Measurements from ENCODE around the gene DDX42. TPM values are rescaled to one million over a fixed set of nuclear protein-coding genes. Genes with fewer than 3 reads are reported as not detected.

Gene DDX42
- total and polyA plus RNA-seq, 2 donors (not counting 1 experiment from before 2014, with no cell fraction given), result 61.6 to 170 TPM

DNA sequence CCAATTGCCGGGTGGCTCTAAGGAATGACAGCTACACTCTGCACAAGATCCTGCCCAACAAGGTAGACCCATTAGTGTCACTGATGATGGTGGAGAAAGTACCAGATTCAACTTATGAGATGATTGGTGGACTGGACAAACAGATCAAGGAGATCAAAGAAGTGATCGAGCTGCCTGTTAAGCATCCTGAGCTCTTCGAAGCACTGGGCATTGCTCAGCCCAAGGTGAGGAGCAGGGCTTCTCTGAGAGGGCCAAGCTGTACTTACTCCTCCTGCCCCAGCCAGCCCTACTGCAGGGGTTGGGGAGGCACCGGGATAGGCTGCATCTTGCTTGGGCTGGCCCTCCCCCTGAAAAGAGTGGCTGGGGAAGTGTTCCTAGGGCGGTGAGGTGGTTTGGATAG is 56.3 kb downstream of the DDX42 start:
- Mint-ChIP-seq H3K27ac (no peak overlapping the region), H3K9me3 (ENCODE audit: insufficient read depth) (no peaks in the 10 kb centered on the region), H3K4me1 (peaks cover 66% of the 10 kb centered on the region), H3K27me3 (no peaks in the 10 kb centered on the region), H3K4me3 (no peak overlapping the region)
- H4K20me1 ChIP-seq (ENCODE audit: control insufficient read depth, insufficient read depth, low read length, poor library complexity, severe bottlenecking), result peaks cover 9% of the 10 kb centered on the region
- DNase-seq (no peak), ATAC-seq (ENCODE audit: low read depth) (no peak)
- H3K27me3 ChIP-seq (replicated peaks in 1 of 4; ENCODE audit: control extremely low read depth in 1 of 4, control insufficient read depth in 3 of 4, insufficient read depth in 4 of 4, low read length in 3 of 4), result no peaks in the 10 kb centered on the region
- TF ChIP-seq EZH2 (IDR thresholded peaks at IDR 0.05; ENCODE audit: borderline replicate concordance, insufficient read depth, low read depth, low read length, poor library complexity, severe bottlenecking), result no peak
- TF ChIP-seq, protein P1, sequence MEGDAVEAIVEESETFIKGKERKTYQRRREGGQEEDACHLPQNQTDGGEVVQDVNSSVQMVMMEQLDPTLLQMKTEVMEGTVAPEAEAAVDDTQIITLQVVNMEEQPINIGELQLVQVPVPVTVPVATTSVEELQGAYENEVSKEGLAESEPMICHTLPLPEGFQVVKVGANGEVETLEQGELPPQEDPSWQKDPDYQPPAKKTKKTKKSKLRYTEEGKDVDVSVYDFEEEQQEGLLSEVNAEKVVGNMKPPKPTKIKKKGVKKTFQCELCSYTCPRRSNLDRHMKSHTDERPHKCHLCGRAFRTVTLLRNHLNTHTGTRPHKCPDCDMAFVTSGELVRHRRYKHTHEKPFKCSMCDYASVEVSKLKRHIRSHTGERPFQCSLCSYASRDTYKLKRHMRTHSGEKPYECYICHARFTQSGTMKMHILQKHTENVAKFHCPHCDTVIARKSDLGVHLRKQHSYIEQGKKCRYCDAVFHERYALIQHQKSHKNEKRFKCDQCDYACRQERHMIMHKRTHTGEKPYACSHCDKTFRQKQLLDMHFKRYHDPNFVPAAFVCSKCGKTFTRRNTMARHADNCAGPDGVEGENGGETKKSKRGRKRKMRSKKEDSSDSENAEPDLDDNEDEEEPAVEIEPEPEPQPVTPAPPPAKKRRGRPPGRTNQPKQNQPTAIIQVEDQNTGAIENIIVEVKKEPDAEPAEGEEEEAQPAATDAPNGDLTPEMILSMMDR (IDR thresholded peaks at IDR 0.05), result no peak
- peaks cover 40% of the 10 kb centered on the region for H3K79me2 ChIP-seq (ENCODE audit: control insufficient read depth, insufficient read depth, low read length)
- H3K27ac ChIP-seq (ENCODE audit: low read length in 2 of 2), result no peak overlapping the region
- no peak overlapping the region for H2AFZ ChIP-seq (ENCODE audit: insufficient read depth, low read depth, low read length, poor library complexity, severe bottlenecking)
- no peak overlapping the region for H3K4me2 ChIP-seq (replicated peaks; ENCODE audit: low read depth, low read length, poor library complexity, severe bottlenecking)
- peaks cover 34 to 45% of the 10 kb centered on the region in 2 donors for H3K4me1 ChIP-seq (ENCODE audit: control insufficient read depth in 2 of 2, insufficient read depth in 2 of 2, low read length in 2 of 2)
- peaks cover 2 to 71% of the 10 kb centered on the region in 2 experiments for H3K36me3 ChIP-seq (replicated peaks in 1 of 2; ENCODE audit: control extremely low read depth in 1 of 2, control insufficient read depth in 1 of 2, extremely low read depth in 1 of 2, insufficient read depth in 2 of 2, low read length in 1 of 2)
- 100% methylated on average over 2 of the region's 5 CpGs for WGBS (ENCODE audit: insufficient coverage)
- intact Hi-C loops (cut with micrococcal nuclease), result no loop called here
- H3K9ac ChIP-seq (ENCODE audit: low read length), result no peak overlapping the region
- H3K9me3 ChIP-seq (ENCODE audit: control extremely low read depth in 1 of 3, control insufficient read depth in 2 of 3, insufficient read depth in 1 of 3, low read length in 2 of 3), result no peaks in the 10 kb centered on the region
- POLR2A ChIA-PET, result interaction anchor here (0.6 to 1.2 kb wide), 3 partner anchors 9 to 393 kb away, joined by 3 to 8 read pairs (median 3); partner anchors contain the start of gene DDX42
- H3K4me3 ChIP-seq (ENCODE audit: control extremely low read depth in 1 of 5, extremely low read depth in 1 of 5, insufficient read depth in 1 of 5, low read depth in 2 of 5, low read length in 4 of 5), result no peak overlapping the region
- CTCF ChIA-PET, result interaction anchor here (1.1 to 1.5 kb wide), 2 partner anchors 9 to 19 kb away, joined by 4 read pairs; no protein-coding TSS in a partner anchor

DNA sequence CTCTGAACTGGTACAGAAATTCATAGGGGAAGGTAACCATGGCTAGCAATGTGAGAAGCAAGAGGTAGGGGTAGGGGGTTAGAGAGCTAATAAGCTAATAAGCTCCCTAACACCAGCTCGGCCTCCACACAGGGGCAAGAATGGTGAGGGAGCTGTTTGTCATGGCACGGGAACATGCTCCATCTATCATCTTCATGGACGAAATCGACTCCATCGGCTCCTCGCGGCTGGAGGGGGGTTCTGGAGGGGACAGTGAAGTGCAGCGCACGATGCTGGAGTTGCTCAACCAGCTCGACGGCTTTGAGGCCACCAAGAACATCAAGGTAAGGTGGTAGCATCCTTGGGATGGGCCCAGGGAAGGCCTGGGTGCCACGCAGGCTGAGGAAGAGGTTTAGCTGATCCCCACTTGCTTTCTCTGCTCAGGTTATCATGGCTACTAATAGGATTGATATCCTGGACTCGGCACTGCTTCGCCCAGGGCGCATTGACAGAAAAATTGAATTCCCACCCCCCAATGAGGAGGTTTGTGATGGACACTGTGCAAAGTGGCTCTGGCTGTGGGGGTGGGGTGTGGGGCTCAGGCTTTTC is 57.0 kb downstream of the DDX42 start:
- peaks cover 60% of the 10 kb centered on the region for H3K4me1 Mint-ChIP-seq
- WGBS (ENCODE audit: insufficient coverage), result 87% methylated on average over 10 of the region's 15 CpGs
- intact Hi-C loops (cut with micrococcal nuclease), result no loop called here
- no peak overlapping the region for H3K4me3 Mint-ChIP-seq
- TF ChIP-seq EZH2 (IDR thresholded peaks at IDR 0.05; ENCODE audit: borderline replicate concordance, insufficient read depth, low read depth, low read length, poor library complexity, severe bottlenecking), result no peak
- TF ChIP-seq, protein P1 (IDR thresholded peaks at IDR 0.05), result no peak
- Histone ChIP-seq H3K79me2 (ENCODE audit: control insufficient read depth, insufficient read depth, low read length) (peaks cover 36% of the 10 kb centered on the region), H3K36me3 (replicated peaks in 1 of 2; ENCODE audit: control extremely low read depth in 1 of 2, control insufficient read depth in 1 of 2, extremely low read depth in 1 of 2, insufficient read depth in 2 of 2, low read length in 1 of 2) (peaks cover 2 to 70% of the 10 kb centered on the region in 2 experiments), H2AFZ (ENCODE audit: insufficient read depth, low read depth, low read length, poor library complexity, severe bottlenecking) (no peak overlapping the region), H3K27ac (ENCODE audit: low read length in 2 of 2) (no peak overlapping the region), H3K9me3 (ENCODE audit: control extremely low read depth in 1 of 3, control insufficient read depth in 2 of 3, insufficient read depth in 1 of 3, low read length in 2 of 3) (no peaks in the 10 kb centered on the region), H3K4me1 (ENCODE audit: control insufficient read depth in 2 of 2, insufficient read depth in 2 of 2, low read length in 2 of 2) (peaks cover 28 to 42% of the 10 kb centered on the region in 2 donors), H3K27me3 (replicated peaks in 1 of 4; ENCODE audit: control extremely low read depth in 1 of 4, control insufficient read depth in 3 of 4, insufficient read depth in 4 of 4, low read length in 3 of 4) (no peaks in the 10 kb centered on the region), H4K20me1 (ENCODE audit: control insufficient read depth, insufficient read depth, low read length, poor library complexity, severe bottlenecking) (peaks cover 15% of the 10 kb centered on the region), H3K4me2 (replicated peaks; ENCODE audit: low read depth, low read length, poor library complexity, severe bottlenecking) (no peak overlapping the region), H3K9ac (ENCODE audit: low read length) (no peak overlapping the region), H3K4me3 (ENCODE audit: control extremely low read depth in 1 of 5, extremely low read depth in 1 of 5, insufficient read depth in 1 of 5, low read depth in 2 of 5, low read length in 4 of 5) (no peak overlapping the region)
- H3K9me3 Mint-ChIP-seq (ENCODE audit: insufficient read depth), result no peaks in the 10 kb centered on the region
- ChIA-PET POLR2A (interaction anchor here (0.6 to 1.2 kb wide), 3 partner anchors 8 to 394 kb away, joined by 3 to 8 read pairs (median 3); no protein-coding TSS in a partner anchor), CTCF (interaction anchor here (0.9 to 1.1 kb wide), 2 partner anchors 8 to 11 kb away, joined by 3 to 4 read pairs; no protein-coding TSS in a partner anchor)
- no peaks in the 10 kb centered on the region for H3K27me3 Mint-ChIP-seq
- no peak for ATAC-seq (ENCODE audit: low read depth)
- no peak for DNase-seq
- peak overlapping the region; percentile 2 for H3K27ac Mint-ChIP-seq
